GM18508 (cell line): Measurements from ENCODE around the gene MYBBP1A.

Experiments used
- ATAC-seq: cut with Tn5 transposase; IDR thresholded peaks from one replicate; pipeline ENCODE4 v1.9.1; 2021; ENCODE audit warnings: moderate number of reproducible peaks; ENCODE audit not compliant: insufficient read depth, unreplicated experiment

MYBBP1A gene

DNA sequence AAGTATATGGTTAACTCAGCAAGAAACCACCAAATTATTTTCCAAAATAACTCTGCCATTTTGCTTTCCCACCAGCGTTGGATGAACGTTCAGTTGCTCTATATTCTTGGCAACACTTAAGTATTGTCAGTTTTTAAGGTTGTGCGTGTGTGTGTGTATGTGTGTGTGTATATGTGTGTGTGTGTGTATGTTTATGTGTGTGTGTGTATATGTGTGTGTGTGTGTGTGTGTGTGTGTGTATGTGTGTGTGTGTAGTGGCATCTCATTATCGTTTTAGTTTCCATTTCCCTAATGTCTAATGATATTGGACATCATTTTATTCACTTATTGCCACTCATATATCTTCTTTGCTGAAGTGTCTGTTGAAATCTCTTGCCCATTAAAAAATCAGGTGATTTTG, 17.9 kb upstream of the MYBBP1A start:
- ATAC-seq, result no peak

DNA sequence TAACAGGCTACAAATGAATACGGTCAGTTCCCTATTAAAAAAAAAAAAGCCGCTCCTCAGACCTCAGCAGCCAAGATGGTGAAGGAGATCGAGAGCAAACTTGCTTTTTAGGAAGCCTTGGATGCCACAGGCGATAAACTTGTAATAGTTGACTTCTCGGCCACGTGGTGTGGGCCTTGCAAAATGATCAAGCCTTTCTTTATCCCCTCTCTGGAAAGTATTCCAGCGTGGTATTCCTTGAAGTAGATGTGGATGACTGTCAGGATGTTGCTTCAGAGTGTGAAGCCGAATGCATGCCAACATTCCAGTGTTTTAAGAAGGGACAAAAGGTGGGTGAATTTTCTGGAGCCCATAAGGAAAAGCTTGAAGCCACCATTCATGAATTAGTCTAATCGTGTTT, 16.9 kb upstream of the MYBBP1A start:
- no peak for ATAC-seq

DNA sequence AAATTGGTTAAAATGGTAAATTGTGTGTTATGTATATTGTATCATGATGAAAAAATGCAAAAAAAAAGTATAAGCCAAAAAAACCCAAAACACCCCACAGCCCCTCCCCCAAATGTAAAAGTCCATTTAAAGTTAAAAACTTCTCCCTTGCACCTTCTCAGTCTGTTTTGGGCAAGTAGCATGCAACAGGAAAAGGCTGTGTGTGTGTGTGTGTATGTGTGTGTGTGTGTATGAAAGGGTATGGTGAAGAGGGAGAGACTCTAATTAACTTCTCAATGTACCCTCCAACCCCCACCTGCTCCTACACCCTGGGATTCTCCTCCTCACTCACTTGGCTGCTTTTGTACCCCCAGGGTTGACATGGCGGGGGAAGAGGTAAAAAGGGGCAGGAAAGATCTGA, 14.4 kb upstream of the MYBBP1A start:
- ATAC-seq, result no peak

DNA sequence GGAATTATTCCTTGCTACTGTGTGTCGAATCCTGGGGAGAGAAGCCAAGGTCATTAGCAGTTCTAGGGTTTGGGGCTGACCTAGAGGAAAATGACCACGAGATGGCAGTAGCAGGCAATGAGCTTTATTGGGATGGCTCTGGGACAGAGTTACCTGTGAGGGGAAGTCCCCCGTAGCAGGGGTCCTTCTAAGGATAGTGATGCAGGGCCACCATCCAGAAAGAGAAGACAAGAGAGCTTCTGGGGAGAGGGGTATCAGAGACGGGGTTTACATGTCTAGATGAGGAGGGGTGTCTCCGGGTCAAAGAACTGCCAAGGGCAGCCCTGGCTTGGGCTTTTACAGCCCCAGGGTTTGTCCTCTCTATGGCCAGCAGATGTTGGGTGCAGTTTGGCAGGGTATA, 11.6 kb upstream of the MYBBP1A start:
- no peak for ATAC-seq

DNA sequence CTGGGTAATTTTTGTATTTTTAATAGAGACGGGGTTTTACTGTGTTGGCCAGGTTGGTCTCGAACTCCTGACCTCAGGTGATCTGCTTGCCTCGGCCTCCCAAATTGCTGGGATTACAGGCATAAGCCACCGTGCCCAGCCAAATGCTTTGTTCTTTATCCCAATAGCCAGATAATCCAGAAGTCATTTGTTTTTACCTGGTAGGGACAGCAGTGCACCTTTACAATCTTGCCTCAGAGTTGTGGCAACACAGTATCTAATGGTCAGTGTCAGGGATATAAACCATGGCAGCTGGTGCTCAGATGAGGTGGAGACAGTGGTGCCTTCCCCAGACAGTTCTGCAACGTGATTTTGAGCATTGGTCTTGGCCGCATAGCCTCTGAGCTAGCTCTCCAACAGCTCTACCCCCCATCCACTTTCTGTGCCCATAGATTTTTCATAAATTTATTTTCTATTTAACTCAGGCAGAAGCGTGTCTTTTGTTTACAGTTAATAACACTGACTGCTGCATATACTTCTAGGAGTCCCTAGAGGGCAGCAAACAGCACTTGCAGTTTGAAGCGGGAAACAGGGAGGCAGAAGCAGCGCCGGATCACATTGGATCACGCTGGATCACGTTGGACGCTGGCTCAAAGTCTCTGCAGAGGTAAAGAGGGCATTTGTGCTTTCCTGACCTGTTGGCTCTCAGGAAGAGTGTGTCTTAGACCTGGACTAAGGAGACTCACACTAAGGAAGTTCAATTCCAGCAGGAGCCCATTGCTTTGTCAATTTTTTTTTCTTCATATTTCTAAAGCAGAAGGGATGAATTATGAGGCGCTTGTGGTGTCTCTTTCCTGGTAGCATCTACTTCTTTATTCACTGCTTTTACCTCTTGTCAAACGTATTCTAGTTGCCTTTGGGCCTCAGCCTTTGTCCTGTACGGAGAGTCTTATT, 10.3 kb upstream of the MYBBP1A start:
- ATAC-seq, result no peak

DNA sequence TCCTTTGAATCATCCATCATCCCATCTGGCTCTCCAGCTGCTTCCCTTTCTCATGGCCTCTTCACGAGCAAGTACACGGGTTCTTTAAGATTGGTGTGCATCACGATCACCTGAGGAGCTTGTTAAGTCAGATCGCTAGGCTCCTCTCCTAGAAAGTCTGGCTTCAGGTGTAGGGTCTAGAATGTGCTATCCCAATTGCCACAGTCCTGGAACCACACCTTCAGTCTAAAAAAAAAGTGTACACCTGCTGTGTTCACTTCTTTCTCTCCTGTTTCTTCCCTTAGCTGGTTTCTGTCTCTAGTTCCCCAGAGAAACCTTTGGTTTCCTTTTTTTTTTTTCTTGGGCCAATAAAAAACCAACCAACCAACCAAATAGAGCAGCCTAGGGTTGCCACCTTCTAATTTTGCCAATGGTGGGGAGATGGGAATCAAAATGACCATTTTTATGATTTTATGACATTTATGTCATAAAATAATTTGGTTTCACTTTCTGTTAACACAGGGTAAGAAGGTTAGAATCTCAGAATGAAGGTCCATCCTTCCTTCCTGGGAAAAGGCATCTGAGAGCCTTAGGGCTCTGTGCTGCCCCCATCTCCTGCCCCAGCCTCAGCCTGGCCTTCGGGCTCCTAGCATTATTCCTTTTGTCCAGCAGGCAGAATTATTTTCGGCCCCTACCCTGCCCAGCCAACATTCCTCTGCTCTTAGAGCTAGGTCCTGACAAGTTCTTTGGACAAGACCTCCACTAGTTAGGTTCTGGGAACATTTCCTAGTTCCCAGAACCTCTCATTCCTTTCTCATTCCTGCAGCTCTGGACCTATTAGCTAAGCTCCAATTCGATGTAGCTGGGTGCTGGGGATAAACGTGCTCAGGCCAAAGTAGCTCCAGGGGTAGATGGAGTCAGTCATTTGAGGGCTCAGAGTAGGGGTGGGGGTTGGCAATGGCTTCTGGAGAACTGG, 7.1 kb upstream of the MYBBP1A start:
- ATAC-seq, result no peak

DNA sequence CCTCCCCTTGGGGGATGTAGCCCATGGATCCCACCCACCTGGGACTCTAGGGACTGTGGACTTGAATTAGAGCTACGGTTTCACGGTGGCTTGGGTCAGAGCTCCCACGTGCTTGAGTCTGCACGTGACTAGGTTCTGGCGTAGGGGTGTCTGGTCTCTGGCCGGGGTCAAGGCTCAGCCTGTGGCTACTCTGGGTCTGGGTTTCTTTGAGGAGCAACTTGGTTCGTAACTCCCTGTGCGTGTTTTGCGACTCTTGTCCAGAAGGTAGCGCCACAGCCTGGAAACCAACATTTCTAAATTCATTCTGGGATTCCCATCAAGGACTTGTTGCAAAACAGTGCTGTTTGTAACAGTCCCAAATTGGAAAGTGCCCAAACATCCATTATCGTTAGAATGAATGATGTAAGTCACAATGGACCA, 5.7 kb upstream of the MYBBP1A start:
- no peak for ATAC-seq

DNA sequence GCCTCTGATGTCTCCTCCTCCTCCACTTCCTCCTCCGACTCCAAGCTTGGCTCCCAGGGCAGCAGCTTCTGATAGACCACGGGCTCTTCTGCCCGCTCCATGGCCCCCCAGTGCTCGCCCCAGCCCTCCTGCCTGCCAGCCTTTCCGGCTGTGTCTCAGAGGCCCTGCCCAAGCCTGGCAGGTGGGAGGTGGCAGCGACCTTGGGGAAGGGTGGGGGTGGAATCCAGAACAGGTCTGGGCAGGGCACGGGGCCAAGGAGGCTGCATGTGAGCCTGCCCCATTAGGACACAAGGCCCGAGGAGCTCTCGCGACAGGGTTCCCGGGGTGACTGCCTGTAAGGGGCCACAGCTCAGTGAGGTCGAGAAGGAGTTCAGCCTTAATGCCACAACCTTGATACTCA, 5.2 kb upstream of the MYBBP1A start, which contains the start of gene GGT6:
Gene GGT6, minus strand, starts transcription at position 157 of the 400 bp plus-strand sequence. Its CDS starts 56 bp downstream, at position 101.
- ATAC-seq, result no peak

DNA sequence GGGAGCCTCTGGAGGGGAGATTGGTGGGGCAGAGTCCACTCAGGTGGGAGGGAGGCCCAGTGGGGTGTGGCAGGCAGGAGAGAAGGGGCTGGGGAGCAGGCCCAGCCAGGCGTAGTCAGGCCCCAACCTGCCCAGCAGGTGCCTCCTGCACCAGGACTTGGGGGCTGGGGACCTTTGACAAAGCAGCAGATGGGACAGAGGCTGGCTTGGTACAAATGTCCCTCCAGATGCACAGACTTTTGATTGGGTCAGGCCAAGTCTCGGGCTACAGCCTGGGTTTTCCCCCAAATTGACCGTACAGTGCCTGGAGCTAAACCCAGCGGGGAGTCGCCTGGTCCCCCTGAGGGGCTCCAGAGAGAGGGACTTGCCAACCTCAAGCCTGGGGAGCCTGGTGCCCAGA, 4.8 kb upstream of the MYBBP1A start:
- ATAC-seq, result no peak

DNA sequence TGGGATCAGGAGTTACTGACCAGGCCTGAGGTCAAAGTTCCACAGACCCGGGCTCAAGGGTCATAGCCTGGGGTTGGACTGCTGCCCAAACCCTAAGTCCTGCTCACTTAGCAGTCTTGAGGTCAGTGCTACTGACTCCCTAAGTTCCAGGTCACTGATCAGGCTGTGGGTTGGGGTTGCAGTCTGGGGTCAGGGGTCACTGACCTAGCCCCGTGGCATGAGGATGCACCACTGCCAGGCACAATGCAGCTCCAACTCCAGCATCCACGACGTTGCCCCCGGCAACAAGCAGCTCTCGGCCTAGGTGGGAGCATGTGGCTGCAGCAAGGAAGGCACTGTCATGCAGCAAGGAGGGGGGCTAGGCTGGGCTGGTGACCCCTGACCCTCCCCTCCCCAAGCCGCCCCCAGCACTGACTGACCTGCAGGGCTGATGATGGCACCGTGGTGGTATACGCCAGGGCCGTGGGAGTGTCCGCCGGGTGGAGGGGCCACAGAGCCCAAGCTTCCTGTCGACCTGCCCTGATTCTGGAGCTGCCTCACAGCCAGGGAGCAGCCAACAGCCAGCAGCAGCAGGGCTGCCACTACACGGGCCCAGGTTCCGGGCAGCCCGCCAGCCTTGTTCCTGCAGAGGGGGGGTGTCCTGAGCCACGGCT, 4.1 kb upstream of the MYBBP1A start:
- ATAC-seq, result no peak

DNA sequence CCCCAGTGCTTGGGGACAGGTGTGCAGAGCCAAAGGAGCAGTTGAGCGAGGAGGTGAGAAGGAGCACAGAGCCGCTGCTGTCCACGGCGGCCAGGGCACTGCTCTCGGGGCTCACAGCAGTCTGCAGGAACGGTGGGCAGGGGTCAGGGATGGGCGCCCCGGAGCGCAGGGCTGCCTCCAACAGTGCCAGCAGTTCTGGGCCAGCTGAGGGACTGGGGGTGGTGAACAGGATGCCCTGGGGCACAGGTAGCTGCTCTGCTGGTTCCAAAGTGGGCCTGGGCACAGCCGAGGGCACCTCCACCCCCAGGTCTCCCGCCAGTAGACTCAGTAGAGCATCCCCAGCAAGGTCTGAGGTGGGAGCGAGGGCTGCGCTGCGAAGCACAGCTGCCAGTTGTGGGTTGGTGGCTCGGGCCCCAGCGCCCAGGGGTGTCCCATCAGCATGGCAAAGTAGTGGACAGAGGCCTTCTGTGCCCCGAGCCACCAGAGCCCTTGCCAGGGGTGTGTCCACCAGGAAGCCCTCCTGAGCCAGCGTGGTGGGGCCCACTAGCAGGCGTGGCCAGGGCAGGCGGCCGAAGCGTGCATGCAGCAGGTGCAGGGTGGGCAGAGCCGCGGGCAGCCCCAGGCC, 3.3 kb upstream of the MYBBP1A start:
- ATAC-seq, result no peak

DNA sequence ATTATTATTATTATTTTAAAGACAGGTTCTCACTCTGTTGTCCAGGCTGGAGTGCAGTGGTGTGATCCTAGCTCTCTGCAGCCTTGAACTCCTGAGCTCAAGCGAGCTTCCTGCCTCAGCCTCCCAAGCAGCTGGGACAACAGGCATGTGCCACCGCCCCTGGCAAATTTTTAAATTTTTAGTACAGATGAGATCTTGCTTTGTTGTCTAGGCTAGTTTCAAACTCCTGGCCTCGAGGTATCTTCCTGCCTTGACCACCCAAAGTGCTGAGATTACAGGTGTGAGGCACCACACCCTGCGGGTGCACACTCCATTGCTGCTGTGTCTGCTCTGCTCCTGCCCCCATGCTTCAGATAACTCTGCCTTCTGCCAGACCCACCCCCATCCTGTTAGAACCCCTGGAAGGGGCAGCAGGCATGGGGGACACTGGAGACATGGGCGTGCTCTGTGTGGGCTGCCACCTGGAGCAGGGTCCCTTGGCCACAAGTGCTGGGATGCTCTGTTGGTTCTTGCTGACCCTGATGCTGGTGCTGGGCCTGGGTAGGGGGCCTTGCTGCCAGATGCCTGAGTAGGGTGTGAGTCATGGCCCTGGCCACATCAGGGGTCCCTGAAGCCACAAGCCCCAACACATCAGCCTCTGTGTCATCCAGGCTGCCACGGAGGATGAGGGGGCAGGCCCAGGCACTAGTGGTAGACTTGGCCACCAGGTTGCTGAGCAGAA, 2.6 kb upstream of the MYBBP1A start:
- ATAC-seq, result no peak

DNA sequence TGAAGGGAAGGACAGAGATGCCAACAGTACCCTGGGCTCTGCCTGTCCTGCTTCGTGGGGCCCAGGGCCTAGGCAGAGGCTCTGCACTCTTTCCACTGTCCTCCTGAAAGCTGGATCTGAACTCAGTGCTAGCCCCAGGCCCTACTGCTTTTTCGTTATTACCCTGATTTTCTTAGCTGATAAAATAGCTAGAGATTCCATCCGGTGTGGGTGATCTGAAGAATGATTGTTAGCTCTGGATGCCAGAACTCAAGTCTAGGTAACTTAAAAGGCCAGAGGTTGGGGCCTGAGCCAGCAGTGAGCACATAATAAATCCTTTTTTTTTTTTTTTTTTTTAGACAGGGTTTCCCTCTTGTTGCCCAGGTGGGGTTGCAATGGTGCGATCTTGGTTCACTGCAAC, 1.8 kb upstream of the MYBBP1A start:
- ATAC-seq, result no peak

DNA sequence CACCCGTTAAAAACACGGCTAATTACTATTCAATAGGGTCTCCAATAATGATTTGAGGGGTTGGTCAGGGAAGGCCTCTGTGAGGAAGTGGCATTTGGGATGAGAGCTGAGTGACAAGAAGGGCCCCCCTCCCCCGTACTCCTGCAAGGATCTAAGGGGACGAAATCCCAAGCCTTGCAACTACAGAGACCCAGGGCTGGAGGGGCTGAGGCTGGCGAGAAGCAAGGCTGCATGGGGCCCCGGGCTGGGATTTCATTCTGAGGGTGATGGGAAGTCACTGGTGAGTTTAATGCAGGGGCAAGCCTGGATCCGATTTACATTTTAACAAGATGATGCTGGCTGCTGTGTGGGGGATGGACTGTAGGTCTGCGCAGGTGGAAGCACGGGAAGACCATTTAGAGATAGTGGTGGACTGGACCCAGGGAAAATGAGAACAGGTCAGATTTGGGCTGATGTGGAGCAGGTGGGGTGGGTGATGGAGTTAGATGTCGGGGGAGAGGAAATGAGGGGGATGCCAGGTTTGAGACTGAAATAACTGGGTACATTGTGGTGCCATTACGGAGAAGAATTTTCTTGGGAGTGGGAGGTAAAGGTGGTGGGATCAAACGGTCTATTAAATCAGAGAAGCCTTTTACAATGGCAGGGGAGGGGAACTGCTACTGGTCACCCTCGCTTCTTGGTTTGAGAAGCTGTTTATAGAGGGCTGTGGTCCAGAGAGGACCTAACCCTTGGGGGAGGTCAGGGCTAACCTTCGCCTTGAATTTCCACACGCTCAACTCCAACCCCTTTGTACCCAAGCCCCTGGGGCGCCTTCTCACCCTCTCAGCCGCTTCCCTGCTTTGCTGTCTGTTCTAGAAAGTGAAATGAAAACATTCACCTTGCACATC, 932 bp upstream of the MYBBP1A start:
- no peak for ATAC-seq

DNA sequence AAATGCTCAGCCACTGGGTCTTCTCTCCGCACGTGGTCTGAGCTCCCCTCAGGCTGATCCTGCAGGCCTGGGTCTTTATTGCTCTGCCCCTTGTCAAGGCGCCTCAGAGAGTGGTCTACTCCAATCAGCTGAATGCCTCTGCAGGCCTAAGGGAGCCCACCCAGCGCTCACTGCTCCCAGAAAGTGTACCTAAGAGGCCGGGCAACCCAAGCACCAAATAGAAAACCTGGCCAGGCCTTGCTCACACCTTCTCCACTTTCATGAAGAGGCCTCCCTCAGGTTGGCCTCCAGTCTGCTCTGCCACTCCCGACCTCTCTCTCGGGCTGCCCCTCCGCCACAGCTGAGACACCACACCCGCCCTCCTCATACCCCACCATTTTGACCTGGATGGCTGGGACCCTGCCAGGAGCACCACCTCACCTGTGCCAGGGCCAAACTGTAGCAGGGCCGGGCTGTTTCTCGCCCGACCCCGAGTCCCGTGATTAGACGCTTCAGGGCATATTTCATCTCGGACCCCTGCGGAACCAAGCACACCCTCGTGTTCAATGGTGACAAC, 665 bp downstream of the MYBBP1A start:
- ATAC-seq, result no peak

DNA sequence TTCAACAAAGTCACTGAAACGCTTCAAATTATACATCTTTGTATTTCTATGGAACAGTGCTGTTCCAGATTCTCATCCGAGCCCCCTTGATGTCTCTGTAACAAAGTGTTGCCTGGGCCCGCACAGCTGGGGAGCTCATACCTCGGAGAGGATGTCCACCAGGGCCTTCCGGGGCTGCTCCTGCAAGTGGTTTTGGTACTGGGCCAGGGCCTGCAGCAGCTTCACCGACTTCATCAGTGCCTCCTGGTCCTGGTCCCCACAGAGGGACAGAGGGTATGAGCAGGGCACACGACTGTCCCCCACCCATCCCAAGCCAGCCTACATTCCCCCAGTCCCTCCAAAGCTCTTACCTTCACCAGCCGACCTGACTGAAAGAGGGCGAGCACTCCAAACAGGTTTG, 1.5 kb downstream of the MYBBP1A start:
- no peak for ATAC-seq

DNA sequence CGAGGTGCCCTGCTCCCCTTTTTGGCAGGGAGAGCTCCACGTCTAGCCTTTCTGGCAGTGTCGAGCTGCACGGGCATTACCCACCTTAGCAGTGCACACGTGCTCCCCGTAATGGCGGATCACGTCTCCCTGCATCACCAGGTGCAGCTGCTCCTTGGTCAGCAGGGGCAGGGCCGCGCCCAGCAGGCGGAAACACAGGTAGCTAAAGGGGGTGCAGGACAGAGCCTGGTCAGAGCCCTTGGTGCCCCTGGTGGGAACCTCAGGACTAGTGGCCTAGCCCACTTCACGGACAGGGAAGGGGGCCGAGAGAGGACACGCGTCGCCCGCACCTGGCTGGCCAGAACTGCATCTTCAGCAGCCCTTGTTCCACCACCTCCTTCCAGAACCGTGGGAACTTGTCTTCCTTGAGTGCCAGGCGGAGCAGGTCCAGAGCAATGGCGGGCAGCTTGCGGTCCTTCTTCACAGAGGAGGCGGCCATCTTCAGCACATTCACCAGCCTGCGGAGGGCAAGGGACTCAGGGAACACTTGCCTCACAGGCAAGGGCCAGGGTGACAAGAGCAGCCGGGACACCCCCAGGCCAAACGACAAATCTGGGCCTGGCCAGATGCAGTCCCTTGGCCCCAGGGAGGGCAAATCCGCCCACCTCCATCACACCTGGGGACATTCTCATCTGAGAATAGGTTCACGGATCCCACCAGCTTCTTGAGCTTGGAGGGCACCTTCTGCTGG, 3.2 kb downstream of the MYBBP1A start:
- ATAC-seq, result no peak

DNA sequence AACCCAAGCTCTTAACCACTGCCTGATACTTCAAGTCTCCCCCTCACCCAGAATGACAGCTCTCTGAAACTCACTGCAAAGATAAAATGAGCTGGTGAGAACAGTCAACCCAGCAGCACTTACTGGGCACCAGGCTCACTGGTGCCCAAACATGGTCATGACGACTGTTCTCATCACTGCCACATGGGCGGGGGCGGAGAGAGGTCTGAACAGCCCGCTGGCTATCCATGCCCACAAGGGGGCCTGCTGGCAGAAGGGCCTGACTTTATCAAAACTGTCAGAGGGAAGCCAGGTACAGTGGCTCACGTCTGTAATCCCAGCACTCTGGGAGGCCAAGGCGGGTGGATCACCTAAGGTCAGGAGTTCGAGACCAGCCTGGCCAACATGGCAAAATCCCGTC, 4.0 kb downstream of the MYBBP1A start:
- ATAC-seq, result no peak
